CD4-positive, alpha-beta T cell treated with Interleukin-4 for 4 hours (primary cell): ENCODE data around the gene KIAA1671.

Source experiments
- DNase-seq: peaks from one replicate; pipeline ENCODE4 v3.0.0-alpha.2; 2020

KIAA1671 gene

DNA sequence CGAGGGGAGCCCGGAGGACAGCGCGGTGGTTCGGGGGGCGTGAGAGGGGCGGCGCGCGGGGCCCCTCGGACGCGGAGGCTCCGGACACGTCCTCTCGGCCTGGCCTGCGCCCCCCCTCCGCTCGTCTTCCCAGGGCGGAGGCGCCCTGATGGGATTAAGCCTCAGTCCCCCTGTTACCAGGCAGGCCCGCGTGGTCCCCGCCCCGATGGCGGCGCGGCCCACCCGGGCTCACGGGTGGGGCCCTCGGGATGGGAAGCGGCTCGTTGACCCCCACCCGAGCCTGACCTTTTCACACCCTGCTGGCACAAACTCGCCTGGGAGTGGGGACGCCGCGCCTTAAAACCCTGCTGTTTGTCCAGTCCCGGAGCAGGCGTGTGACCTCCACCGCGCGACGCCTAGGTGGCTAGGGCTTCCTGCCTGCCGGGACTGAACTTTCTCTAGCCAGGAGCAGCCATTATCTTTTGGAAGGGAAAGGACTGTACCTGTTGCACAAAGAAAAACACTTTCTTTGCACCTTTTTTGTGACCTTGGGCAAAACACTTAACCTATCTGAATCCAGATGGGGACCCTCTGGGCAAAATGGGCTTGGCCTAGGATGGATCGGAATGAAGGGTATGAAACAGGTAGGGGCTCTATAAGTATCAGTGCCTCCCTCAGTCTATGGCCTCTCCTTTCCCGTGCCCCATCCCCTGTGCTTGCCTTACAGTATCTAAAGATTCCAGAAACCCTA lies 1.0 kb downstream of the KIAA1671 start:
- no peak for DNase-seq

DNA sequence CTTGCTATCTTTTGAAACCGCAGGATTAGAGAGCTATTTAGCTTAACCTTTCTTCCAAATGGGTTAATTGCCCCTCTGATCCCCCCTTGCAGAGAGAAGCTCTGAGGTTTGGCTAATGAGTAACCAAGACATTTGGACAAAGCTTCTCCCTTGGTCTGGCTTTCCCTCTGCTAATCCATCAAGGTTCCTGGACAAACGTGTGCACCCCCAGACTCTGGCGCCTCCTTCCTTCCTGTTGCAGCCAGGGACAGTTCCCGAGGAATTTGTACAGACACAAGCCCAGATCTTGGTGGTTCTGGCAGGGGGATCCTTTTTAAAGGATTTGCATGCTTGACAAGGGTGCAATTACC lies 1.6 kb downstream of the KIAA1671 start:
- no peak for DNase-seq

DNA sequence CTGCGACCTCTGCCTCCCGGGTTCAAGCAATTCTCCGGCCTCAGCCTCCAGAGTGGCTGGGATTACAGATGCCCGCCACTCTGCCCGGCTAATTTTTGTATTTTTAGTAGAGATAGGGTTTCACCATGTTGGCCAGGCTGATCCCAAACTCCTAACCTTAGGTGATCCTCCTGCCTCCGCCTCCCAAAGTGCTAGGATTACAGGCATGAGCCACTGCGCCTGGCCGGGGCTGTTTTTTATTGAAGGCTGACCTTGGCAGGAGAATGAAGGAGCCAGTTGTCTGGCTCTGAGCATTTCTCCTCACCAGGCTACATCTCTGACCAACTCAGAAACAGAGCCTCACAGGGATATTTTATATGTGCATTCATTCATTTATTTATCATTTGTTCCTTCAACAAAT lies 2.3 kb downstream of the KIAA1671 start:
- no peak for DNase-seq

- DNase-seq: no peak
Observed at GRCh38 chr22:24957043-24957442, 4.5 kb downstream of the KIAA1671 start.

- DNase-seq: no peak
Observed at GRCh38 chr22:24961217-24961844, 8.8 kb downstream of the KIAA1671 start.

DNA sequence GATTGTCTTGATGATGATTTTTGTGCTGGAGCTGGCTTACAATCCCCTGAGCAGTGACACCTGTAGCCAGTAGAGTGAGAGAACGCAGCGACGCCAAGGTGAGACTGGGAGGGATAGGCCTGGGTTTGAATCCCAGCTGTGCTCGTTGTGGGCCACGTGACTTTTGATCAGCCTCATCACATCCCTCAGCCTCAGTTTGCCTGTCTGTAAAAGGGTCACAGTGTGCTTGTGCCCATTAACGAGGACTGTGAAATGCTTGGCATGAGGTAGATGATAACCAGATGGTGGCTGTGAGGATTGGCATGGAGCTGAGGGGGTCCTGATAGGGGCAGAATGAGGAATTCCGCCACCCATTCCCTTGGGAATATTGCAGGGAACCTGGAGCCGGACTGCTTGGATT lies 9.6 kb downstream of the KIAA1671 start:
- no peak for DNase-seq

DNA sequence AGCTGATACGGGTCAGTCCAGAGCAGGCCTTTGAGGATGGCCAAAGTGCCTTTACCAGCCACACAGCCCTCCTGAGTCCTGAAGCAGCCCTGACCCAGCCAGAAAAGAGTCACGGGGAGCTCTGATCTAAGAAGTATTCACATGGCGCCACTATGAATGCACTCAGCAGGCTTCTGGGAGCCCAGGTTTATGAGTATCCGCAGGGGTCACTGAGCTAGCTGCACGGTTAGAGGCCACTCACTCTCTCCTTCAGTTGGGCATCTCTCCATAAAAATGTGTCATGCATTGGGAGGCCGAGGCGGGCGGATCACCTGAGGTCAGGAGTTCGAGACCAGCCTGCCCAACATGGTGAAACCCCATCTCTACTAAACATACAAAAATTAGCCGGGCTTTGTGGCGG lies 10.3 kb downstream of the KIAA1671 start:
- DNase-seq: no peak

DNA sequence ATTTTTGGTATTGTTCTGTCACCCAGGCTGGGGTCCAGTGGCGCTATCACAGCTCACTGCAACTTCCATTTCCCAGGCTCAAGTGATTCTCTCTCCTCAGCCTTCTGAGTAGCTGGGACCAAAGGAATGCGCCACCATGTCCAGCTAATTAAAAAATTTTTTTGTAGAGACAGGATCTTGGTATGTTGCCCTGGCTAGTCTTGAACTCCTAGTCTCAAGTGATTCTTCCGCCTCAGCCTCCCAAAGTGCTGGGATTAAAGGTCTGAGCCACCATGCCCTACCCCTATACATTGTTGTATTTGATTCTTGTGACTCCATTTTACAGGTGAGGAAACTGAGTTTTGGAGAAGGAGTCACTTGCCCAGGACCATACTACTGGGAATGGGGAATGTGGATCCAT lies 11.9 kb downstream of the KIAA1671 start:
- no peak for DNase-seq

DNA sequence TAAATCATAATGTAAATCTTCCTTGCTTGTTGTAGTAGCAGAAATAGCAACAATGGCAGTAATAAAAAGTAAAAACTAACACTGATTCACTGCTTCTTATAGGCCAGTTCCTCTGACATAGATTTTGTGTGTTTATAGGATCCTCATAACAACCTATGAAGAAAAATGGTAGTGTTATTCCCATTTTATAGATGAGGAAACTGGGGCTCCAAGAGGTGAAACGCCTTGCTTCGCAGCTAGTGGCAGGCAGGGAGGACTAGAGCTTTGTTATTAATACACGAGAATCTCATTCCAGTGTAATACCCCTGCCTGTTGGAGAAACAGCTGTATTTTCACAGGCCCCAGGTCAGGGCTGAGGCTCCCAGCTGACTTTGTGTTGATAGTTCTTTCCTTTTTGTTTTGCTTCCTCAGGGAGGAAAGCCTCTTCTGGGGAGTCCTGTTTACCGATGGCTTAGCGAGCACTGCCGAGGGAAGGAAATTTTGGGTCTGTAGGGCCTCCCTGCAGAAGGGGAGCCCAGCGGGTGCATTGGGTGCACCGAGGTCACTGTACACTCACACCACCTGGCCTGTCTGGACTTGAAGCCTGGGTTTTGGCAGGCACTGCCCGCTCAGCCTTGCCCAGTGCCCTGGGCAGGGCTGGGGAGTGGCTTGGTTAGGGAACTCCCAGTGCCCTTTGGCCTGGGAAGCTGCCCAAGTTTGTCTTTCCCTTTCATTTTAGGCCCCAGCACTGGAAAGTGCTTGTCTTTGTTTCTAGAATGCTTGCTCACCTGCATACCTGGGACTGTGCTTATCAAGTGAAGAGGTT lies 13.5 kb downstream of the KIAA1671 start:
- DNase-seq: no peak

DNA sequence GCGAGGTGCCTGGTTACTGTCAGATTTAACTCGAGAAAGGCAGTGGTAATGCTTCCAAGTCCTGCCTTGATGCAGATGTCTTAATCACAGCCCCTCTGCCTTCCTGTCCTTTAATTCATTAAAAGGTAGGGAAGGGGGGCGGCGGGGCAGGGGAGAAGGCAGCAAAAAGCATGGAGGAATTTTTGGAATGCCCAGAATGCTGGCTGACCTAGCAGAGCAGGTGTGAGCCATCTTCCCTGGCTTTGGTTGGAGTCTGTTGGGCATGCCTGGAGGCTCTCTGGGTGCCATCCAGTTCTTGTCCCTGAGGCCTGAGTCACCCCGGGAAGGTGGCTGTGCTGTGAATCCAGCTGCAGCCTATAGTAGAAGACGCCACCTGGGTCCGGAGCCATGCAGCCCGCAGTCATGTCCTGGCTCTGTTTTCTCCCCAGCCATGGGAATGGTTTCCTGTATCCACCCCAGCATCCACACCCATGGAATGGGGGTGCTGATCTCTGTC lies 15.6 kb downstream of the KIAA1671 start:
- DNase-seq: no peak

GRCh38 chr22:24969560-24970301 lies 17.2 kb downstream of the KIAA1671 start:
- no peak for DNase-seq

DNA sequence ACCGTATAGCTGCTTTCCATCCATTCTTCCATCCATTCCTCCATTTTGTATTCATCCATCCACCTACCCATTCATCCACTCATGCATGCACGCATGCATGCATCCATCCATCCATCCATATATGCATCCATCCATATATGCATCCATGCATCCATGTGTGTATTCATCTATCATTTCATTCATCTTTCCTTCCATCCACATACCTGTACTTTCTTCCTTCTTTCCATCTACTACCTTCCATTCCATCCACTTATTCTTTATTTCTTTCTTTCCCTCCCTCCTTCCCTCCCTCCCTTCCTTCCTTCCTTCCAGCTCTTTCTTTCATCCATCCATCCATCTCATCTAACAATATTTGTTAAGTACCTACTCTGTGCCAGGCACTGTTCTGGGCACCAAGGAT lies 19.9 kb downstream of the KIAA1671 start:
- no peak for DNase-seq

GRCh38 chr22:24973872-24974271 lies 21.4 kb downstream of the KIAA1671 start:
- no peak for DNase-seq

DNA sequence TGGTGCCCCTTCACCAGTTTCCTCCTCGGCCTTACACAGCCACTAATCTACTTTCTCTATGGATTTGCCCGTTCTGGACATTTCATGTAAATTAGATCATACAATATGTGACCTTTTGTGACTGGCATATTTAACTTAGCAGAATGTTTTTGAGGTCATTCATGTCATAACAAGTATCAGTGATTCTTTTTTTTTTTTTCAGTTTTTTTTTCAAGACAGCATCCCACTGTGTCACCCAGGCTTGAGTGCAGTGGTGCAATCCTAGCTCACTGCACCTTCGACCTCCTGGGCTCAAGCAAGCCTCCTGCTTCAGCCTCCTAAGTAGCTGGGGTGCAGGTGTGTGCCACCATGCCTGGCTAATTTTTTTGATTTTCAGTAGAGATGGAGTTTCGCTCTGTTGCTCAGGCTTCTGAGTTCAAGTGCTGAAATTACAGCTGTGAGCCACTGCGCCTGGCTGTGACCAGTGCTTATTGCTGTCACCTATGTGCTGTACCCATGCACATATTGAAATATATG lies 22.7 kb downstream of the KIAA1671 start:
- DNase-seq: no peak

DNA sequence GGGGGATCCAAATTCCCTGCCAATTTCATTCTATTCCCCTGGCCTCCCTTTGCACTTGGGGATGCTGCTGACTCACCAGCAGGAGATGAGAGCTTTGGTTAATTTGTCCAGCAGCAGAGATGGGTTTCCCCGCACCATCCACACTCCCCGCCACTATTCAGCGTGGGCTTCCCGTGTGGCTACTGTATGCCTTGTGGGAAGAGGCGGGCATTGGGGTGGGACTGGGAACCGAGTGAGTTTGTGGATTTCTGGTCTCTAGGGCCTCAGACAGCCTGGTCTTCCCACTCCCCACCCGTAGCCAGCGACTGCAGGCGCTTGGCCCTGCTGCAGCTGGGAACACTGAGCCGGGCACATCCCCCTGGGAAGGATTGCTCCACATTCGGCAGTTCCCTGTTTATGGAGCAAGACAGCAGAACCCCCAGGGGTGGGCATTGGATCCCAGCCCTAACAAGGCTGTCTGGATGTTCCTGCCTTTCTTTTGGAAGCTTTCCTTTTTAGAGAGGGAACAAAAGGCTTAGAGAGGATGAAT lies 23.4 kb downstream of the KIAA1671 start:
- DNase-seq: no peak

DNA sequence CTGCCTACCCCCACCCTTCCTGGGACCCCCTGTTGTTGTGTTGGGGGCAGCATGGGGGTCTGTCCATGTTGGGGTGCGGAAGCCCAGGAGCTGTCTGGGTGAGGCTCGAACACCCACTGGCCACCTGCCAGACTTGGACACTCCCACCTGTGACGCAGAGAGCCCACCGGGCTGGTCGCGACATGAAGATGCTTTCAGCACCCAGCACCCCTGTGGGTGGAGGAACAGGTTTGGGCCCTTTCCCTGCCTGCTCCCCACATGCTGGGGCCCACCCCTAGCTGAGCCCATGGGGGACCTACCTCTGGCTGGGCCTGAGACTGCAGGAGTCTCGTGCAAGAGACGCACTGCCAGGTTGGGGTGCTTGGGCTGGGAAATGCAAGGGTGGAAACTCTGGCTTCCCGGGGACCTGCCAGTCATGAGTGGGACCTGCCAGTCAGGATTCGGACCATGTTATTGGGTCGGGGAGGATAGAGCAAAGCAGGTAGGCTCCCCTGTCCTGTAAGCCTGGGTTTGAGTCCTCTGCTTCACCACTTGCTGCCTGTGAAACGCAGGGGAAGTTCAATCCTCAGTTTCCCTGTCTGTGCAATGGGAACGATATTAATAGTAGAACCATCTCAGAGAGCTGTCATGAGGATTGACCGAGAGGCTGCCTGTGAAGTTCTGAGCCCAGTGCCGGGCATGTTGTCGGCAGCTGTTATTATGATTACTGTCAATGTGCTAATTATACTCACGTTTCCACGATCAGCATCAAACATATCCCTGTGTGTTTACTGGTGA lies 24.1 kb downstream of the KIAA1671 start:
- DNase-seq: no peak

GRCh38 chr22:24977370-24978221 lies 25.1 kb downstream of the KIAA1671 start:
- no peak for DNase-seq

DNA sequence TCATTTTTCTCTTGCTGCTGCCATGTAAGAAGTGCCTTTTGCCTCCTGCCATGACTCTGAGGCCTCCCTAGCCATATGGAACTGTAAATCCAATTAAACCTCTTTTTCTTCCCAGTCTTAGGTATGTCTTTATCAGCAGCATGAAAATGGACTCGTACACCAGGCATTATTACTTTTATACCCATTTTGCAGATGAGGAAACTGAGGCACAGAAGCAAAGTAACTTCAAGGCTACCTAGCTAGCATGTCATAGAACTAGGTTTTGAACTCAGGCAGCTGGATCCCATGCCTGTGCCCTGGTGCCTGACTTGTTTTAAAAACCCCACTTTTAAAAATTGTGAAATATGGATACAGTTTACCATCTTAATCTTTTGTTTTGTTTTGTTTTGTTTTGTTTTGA lies 25.8 kb downstream of the KIAA1671 start:
- DNase-seq: no peak

DNA sequence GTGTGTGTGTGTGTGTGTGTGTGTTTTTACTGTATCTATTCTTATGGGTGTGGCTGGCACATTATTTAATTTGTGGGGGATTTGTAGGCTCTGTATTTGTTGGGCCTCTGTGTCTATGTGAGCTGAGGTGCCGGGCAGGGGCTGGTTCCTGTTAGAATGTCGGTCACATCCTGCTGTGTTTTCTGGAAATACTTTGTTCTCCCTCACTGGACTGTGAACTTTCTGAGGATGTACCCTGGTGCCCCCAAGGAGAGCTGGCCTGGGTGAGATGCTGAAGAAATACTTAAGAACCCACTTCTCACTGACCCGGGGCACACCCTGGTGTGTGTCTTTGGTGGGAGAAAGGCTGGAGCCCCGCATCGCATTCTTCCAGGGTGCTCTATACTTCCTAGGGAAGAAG lies 28.6 kb downstream of the KIAA1671 start:
- no peak for DNase-seq

DNA sequence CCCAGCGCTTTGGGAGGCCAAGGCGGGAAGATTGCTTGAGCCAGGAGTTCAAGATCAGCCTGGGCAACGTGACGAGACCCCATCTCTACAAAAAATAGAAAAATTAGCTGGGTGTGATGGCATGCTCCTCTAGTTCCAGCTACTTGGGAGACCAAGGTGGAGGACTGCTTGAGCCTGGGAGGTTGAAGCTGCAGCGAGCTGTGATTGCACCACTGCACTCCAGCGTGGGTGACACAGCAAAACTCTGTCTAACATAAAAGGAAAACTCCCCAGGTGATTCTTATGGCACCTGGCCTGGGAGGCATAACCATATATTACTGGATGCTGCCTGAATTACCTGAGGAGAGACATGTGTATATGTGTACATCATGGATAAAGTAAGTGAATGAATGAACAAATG lies 29.1 kb downstream of the KIAA1671 start:
- no peak for DNase-seq
